Right cardiac atrium (tissue), 5 donors: ENCODE data around the gene TBX15. TPM values are rescaled to one million over a fixed set of nuclear protein-coding genes. Genes with fewer than 3 reads are reported as not detected.
A peak's percentile ranks its signal among the peaks of the same experiment; 100 is the strongest.

Experiments used
- ATAC-seq, 2 donors: fragments of 200-7000 bp; cut with Tn5 transposase; one replicate each; pipeline versions ENCODE4 v1.8.0 to v1.9.1; 2020; ENCODE audit warnings: moderate library complexity in 2 of 2, mild to moderate bottlenecking in 1 of 2
- DNase-seq, 3 donors: peaks; one replicate each; pipeline ENCODE4 v3.0.0-alpha.2; 2020
- H3K27ac ChIP-seq: one replicate; pipeline ENCODE4 v1.5.1; 2013; ENCODE audit warnings: mild to moderate bottlenecking, low read length, control low read depth, moderate library complexity
- H3K27me3 ChIP-seq: one replicate; pipeline ENCODE4 v1.6.1; 2013; ENCODE audit not compliant: control insufficient read depth, insufficient read depth
- H3K4me1 ChIP-seq: one replicate; pipeline ENCODE4 v1.6.1; 2013; ENCODE audit warnings: low read length; ENCODE audit not compliant: control insufficient read depth, insufficient read depth
- H3K4me3 ChIP-seq: one replicate; pipeline ENCODE4 v1.5.1; 2013; ENCODE audit warnings: low read length, control low read depth
- H3K9me3 ChIP-seq: one replicate; pipeline ENCODE4 v1.6.1; 2013; ENCODE audit warnings: low read length; ENCODE audit not compliant: control insufficient read depth
- WGBS: extraction: QIAGEN DNeasy Blood & Tissue Kit; methylation state at CpG from one replicate; pipeline ENCODE4 v1.1.7; 2013; 5-methylcytosine and 5-hydroxymethylcytosine counted together
- intact Hi-C, 4 donors: fragments of 100-400 bp; cut with DNase I; formaldehyde crosslinking; loops; one replicate each; pipeline versions ENCODE4 v1.11.0 to v1.14.0; 2022 to 2023
- polyA plus RNA-seq: library from polyadenylated mRNA; stranded (reverse); fragments of 200-250 nt; gene quantifications from one replicate; pipeline ENCODE4 v1.2.3, GENCODE V29; 2013
- total RNA-seq, 4 donors: library from RNA; stranded (reverse); fragmentation: NEBNext Ultra II Directional; extraction: Animal tissue kit (Norgen Biotek cat#: 25700); gene quantifications; one replicate each; pipeline ENCODE4 v1.2.1, GENCODE V29; 2021
- donor health status: healthy with polysubstance abuse.
- donor health status: DM: no; HTN: yes; CAD: no.
- donor health status: DM: no; HTN: no; CAD: no.
- donor health status: DM: no; HTN: yes; CAD: no; lungs with severe emphysema.
- donor health status: DM: yes; HTN: yes; CAD: no.

Gene TBX15
- total and polyA plus RNA-seq, 5 donors: 1.1 to 4.4 (median 2.3) TPM

DNA sequence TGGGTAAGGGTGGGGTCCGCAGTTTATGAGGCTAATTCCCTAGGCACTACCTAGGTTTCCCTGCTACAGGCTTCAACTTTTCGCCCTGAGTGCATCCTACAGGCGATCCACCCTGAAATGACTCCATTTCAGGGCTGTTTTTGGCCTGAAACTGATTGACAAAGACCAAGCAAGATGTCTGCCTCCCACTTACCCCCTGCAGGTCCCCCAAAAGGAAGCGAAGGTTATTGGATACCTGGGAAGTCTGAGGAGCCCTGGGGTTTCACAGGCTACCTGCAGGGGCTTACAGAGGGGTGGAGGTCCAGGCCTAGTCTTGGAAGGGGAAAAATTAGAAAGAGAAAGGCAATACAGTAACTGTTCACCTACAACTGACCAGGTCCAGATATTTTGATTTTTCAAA lies 3.3 kb upstream of the TBX15 start:
- no peak for DNase-seq
- H3K9me3 ChIP-seq: no peaks in the 10 kb centered on the region
- WGBS: 44% methylated on average over 4 of the region's 4 CpGs
- no peak overlapping the region for H3K4me3 ChIP-seq
- intact Hi-C loops: no loop called here
- H3K27me3 ChIP-seq: no peaks in the 10 kb centered on the region
- H3K27ac ChIP-seq: no peak overlapping the region
- no peaks in the 10 kb centered on the region for H3K4me1 ChIP-seq
- ATAC-seq: no peak

GRCh38 chr1:118990513-118991152 lies 2.5 kb upstream of the TBX15 start:
- intact Hi-C loops: no loop called here
- no peaks in the 10 kb centered on the region for H3K9me3 ChIP-seq
- no peak overlapping the region for H3K27ac ChIP-seq
- H3K4me3 ChIP-seq: no peak overlapping the region
- peaks cover 2% of the 10 kb centered on the region for H3K4me1 ChIP-seq
- DNase-seq (no peak), ATAC-seq (no peak)
- 53% methylated on average over 8 of the region's 8 CpGs for WGBS
- H3K27me3 ChIP-seq: no peaks in the 10 kb centered on the region

DNA sequence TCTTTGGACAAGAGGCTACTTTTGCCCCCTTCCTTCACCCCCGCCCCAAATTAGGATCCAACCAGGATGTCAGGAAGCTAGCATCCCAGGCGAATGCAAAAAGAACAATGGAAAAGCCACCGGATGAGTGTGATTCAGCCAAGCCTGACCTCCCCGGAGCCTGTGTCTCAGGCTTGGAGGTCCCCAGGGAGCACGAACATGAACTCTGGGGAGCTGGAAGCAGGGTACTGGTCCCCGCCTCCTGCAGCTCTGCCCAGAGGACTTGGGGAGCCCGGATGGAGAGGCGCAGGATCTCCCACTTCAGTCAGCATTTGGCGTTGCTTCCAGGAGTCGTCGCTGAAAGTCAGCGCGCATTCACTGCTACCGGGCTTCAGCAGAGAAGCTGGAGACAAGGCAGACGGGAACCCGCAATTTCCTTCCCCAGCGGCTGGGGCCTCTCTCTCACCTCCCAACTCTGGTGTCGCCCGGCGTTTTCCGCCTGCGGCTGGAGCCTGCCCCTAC lies 1.8 kb upstream of the TBX15 start:
- no peaks in the 10 kb centered on the region for H3K27me3 ChIP-seq
- WGBS: 36% methylated on average over 22 of the region's 22 CpGs

DNA sequence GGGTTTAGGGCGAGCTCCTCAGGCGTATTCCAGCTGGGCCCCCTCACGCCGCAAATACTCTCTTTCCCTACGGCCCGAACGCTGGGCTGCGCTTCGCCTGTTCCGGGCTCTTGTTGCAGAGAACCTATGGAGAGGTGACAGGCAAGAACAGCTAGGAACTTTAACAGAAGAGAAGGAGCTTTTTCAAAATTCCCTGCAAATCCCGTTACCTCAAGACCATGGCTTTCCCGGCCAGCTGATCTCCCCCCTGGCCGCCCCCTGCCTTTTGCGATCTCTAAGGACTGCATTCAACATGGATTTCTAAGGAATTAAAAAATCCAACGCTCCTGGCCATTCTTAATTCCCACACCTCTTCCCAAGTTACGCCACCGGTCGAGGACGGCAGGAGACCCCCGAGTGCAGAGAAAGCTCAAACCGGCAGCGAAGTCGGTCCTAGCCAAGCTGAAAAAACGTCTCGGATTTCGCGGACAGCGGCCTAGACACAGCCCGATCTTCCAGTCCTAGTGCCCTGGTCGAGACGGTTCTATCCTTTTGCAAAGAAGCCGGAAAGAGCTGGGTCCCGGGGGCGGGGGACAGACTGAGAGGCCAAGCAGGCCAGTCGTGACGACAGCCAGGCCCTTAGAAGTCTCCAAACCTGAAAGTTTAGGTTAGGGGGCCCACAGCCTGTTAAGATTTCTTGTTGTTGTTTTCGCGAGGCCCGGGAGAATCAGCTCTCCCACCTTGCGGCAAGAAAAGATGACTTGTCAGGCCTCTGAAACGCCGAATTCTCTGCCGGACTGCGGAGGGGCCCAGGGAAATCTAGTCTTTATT lies 1.1 kb upstream of the TBX15 start:
- Histone ChIP-seq H3K27me3 (no peaks in the 10 kb centered on the region), H3K27ac (no peak overlapping the region), H3K9me3 (no peaks in the 10 kb centered on the region), H3K4me3 (no peak overlapping the region), H3K4me1 (peaks cover 2% of the 10 kb centered on the region)
- intact Hi-C loops: no loop called here
- DNase-seq (no peak), ATAC-seq (no peak)
- 36% methylated on average over 44 of the region's 44 CpGs for WGBS

More for the DNA sequence above, 1.8 kb upstream of the TBX15 start:
- peaks cover 2% of the 10 kb centered on the region for H3K4me1 ChIP-seq
- DNase-seq (no peak), ATAC-seq (no peak)
- intact Hi-C loops: no loop called here
- H3K4me3 ChIP-seq: no peak overlapping the region
- H3K9me3 ChIP-seq: no peaks in the 10 kb centered on the region
- no peak overlapping the region for H3K27ac ChIP-seq

DNA sequence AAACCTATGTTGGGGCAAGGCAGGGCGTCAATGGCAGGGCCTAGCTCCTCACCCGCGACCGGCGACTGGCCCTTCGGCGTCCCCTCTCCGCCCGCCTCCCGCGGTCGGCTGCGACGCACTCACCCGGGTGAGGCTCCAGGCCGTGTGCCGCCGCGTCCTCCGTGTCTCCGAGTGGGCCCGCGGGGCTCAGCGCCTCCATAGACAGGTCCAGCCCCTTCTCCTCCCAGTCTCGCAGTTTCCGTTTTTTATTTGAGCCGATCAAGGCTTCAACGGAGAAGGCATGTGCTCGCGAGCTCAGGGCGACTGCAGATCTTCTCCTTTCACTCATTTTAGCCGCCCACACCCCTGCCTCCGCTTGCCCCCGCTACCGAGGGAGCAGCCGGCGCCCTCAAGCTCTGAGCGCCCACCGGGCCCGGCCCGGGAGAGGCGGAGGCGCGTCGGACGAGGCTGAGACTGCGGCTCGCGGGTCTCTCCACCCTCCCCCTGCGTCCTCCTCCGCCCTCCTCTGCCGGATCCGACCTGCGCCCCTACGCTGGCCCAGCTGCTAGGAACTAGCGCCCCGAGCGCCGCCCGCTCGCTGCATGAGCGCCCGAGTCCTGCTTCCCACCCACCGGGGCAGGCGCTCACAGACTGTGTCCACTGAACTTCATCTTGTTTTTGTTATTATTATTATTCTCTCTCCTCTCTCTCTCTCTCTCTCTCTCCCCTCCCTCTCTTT lies 516 bp downstream of the TBX15 start:
- no peaks in the 10 kb centered on the region for H3K27me3 ChIP-seq
- peak overlapping the region; percentile 15 for H3K27ac ChIP-seq
- DNase-seq (peak; percentile 49 to 80 (median 61)), ATAC-seq (peak; percentile 67 to 73)
- 2% methylated on average over 65 of the region's 65 CpGs for WGBS
- H3K4me3 ChIP-seq: peak overlapping the region; percentile 57
- intact Hi-C loops: no loop called here
- peaks cover 2% of the 10 kb centered on the region for H3K4me1 ChIP-seq
- H3K9me3 ChIP-seq: no peaks in the 10 kb centered on the region

DNA sequence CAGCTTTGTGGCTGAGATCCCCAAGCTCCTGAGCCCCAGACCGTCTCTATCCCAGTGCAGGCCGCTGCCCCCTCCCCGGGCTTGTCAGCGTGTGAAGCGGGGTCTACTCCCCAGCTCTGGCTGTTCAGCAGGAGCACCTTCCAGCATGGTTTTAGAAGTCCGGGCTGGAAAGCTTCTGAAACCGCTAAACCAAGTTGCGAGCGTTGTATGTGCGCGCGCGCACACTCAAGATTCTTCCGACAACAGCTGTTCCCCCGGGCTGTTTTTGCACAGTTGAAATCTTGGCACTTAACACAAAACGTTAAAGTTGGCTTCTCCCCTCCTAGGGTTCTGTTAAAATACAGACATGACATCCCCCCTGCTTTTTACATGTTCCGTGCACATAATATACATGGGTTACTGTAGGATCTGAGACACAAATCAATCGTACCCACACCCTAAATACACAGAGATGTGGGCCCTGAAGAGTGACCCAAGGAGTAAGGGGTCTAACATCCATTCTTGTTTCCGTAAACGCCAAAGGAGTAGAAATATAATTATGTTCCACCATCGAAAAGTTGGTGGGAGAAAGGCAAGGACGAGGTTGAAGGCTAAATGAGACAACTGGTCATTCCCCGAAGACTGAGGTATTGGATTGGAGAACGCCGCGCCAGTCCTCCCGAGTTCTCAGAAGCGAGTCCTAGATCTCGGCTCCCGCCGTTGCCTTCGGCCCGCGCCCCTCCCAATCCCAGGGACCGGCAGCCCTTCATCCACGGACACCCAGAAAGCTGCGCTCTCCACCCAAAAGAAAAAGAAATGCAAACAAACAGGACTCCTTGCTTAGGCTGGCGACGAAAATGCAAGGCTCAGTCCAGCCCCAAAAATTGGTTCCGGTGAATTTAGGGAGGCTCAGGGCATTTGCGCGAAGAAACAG lies 1.3 kb downstream of the TBX15 start:
- Histone ChIP-seq H3K27me3 (no peaks in the 10 kb centered on the region), H3K27ac (peak overlapping the region; percentile 15), H3K4me1 (peaks cover 2% of the 10 kb centered on the region), H3K4me3 (peak overlapping the region; percentile 57), H3K9me3 (no peaks in the 10 kb centered on the region)
- DNase-seq: peak in 2 of 3 donors; percentile 44 to 78
- ATAC-seq: peak; percentile 49 to 55
- WGBS: 7% methylated on average over 42 of the region's 42 CpGs
- intact Hi-C loops: no loop called here

GRCh38 chr1:118985640-118986554 lies 2.2 kb downstream of the TBX15 start:
- H3K27me3 ChIP-seq: no peaks in the 10 kb centered on the region
- peaks cover 2% of the 10 kb centered on the region for H3K4me1 ChIP-seq
- no peaks in the 10 kb centered on the region for H3K9me3 ChIP-seq
- 16% methylated on average over 34 of the region's 34 CpGs for WGBS
- ATAC-seq (no peak), DNase-seq (no peak)
- H3K27ac ChIP-seq: no peak overlapping the region
- H3K4me3 ChIP-seq: peak overlapping the region; percentile 57
- intact Hi-C loops: no loop called here

DNA sequence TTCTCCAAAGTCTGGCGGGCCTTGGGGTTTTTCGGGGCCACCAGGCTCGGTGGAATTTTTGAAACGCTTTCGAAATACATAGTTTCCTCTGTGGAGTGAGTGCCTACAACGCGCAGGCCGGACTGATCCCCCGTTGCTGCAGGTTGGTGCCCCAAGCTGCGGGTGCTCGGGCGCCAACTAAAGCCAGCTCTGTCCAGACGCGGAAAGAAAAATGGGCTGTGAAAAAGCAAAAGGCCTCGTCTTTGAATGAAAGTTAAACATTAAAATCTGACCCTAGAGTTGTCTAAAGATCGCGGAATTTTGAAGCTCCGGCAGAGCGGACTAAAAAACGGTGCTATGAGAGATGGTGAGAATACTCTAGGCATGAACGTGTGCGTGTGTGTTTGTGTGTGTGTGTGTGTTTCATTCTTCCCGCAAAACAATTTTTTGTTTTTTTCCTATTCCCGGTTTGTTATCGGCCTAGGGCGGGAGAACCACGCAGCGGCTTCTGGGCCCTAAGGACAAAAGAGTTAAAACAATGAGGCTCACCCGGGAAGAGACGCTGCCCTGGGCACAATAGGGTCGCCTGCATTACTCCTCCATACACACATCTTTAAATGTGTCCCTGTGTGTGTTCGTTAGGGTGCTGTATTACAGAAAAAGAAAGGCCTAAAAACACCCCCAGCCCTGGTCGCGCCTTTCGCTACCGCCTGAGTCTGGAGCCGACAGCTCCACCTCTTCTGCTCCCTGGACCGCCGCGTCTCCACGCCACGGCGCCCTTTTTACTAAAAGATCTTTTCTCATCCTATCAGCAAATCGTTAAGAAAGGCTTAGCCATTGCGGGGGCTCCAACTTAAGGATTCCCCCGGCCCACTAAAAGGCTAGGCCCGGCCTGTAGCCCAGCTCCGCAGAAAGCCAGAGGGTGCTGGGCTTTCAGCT lies 3.2 kb downstream of the TBX15 start:
- Histone ChIP-seq H3K9me3 (no peaks in the 10 kb centered on the region), H3K4me1 (peaks cover 2% of the 10 kb centered on the region), H3K27ac (no peak overlapping the region), H3K27me3 (no peaks in the 10 kb centered on the region), H3K4me3 (peak overlapping the region; percentile 57)
- no peak for ATAC-seq
- intact Hi-C loops: no loop called here
- DNase-seq: no peak
- WGBS: 37% methylated on average over 48 of the region's 48 CpGs

DNA sequence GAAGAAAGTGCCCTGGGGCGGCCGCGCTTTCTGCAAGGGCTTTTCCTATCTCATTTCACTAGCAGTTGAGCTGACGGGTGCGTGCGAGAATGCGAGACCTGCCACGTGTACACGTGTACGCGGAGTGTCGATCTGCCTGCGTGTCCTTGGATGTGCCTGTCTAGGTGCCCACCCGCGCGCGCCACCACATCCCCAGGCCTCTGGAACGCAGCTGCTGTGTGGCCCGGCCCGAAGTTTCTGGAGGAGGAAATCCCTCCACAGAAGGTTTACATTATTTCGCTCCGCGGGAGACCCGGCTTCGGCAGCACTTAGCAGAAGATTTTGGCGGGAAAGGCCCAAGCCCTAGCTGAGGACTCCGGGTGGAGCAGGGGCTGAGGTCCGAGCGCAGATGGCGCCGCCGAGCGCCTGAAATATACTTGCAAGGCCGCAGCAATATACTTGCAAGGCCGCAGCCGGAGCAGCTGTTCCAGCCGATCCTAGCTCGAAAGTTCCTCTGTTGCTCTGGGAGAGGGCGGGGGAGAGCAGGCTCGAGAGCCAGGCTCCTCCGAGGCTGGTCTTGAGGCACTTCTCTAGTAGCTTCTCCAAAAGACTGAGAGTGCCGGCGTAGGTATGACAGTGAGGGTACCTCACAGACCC lies 3.9 kb downstream of the TBX15 start:
- intact Hi-C loops: no loop called here
- DNase-seq: peak in 1 of 3 donors; percentile 66
- 27% methylated on average over 43 of the region's 43 CpGs for WGBS
- peak overlapping the region; percentile 36 for H3K4me3 ChIP-seq
- ATAC-seq: no peak
- no peaks in the 10 kb centered on the region for H3K27me3 ChIP-seq
- no peak overlapping the region for H3K27ac ChIP-seq
- H3K4me1 ChIP-seq: peaks cover 2% of the 10 kb centered on the region
- no peaks in the 10 kb centered on the region for H3K9me3 ChIP-seq
